Measurements from ENCODE around the gene KRTAP9-7. TPM values are rescaled to one million over a fixed set of nuclear protein-coding genes. Genes with fewer than 3 reads are reported as not detected.
"Not testable (repeated sequence)": the region's sequence is repeated elsewhere in the genome, so short reads cannot be mapped to it uniquely, and the experiment has no call there.

Gene KRTAP9-7
- total RNA-seq (not detected), polyA plus RNA-seq (not detected), total RNA-seq (0 reads per million in 6 experiments)

GRCh38 chr17:41275648-41276190 is at the start of gene KRTAP9-7:
Gene KRTAP9-7, plus strand, starts transcription at chr17:41275698. Its CDS starts 0 bp downstream, at chr17:41275698.
- ATAC-seq, H3K36me3 Mint-ChIP-seq, DNase-seq, H3K4me3 Mint-ChIP-seq, POLR2A ChIA-PET, H3K4me1 Mint-ChIP-seq, H3K9me3 Mint-ChIP-seq: not testable (repeated sequence)
- peak within 1 kb of the TSS in 3 of 10 donors; percentile 11 to 66 (median 63) for H3K27ac Mint-ChIP-seq
- peaks cover 0 to 14% (median 3%) of the 10 kb centered on the region in 5 donors for H3K27me3 Mint-ChIP-seq

- DNase-seq (no peak), ATAC-seq (no peak)
- no peak overlapping the region for H3K4me3 Mint-ChIP-seq
- peaks cover 4 to 27% (median 10%) of the 10 kb centered on the region in 4 donors for H3K4me1 Mint-ChIP-seq
- peaks cover 0 to 9% (median 0%) of the 10 kb centered on the region in 9 donors for H3K9me3 Mint-ChIP-seq
- no peaks in the 10 kb centered on the region for H3K36me3 Mint-ChIP-seq
- peaks cover 0 to 8% (median 3%) of the 10 kb centered on the region in 5 donors for H3K27me3 Mint-ChIP-seq
- peak overlapping the region in 1 of 10 donors; percentile 27 for H3K27ac Mint-ChIP-seq
- POLR2A ChIA-PET, result no interaction called here
Observed at GRCh38 chr17:41226051-41226450, 49.4 kb upstream of the KRTAP9-7 start.

- H3K27me3 Mint-ChIP-seq, H3K9me3 Mint-ChIP-seq, ATAC-seq, POLR2A ChIA-PET, H3K36me3 Mint-ChIP-seq, DNase-seq, H3K4me3 Mint-ChIP-seq: not testable (repeated sequence)
- Mint-ChIP-seq H3K4me1 (peaks cover 4 to 23% (median 9%) of the 10 kb centered on the region in 4 donors), H3K27ac (peak within 1 kb of the TSS in 1 of 10 donors; percentile 27)
Observed at GRCh38 chr17:41226598-41227095, 48.9 kb upstream of the KRTAP9-7 start, which contains the start of gene KRTAP9-2. Gene KRTAP9-2, plus strand, starts transcription at chr17:41226648. Its CDS starts 7 bp downstream, at chr17:41226655.

GRCh38 chr17:41230094-41230493 is 45.4 kb upstream of the KRTAP9-7 start:
- no peak for DNase-seq
- Mint-ChIP-seq H3K36me3 (no peaks in the 10 kb centered on the region), H3K9me3 (peaks cover 0 to 9% (median 0%) of the 10 kb centered on the region in 9 donors), H3K4me1 (peaks cover 4 to 16% (median 10%) of the 10 kb centered on the region in 4 donors), H3K27ac (peak overlapping the region in 4 of 10 donors; percentile 10 to 52 (median 28)), H3K4me3 (no peak overlapping the region), H3K27me3 (peaks cover 0 to 7% (median 4%) of the 10 kb centered on the region in 5 donors)
- no peak for ATAC-seq
- POLR2A ChIA-PET, result no interaction called here

- POLR2A ChIA-PET, result no interaction called here
- H3K36me3 Mint-ChIP-seq, result no peaks in the 10 kb centered on the region
- H3K27me3 Mint-ChIP-seq, result peaks cover 3 to 10% (median 5%) of the 10 kb centered on the region in 5 donors
- peak overlapping the region in 2 of 10 donors; percentile 35 to 41 for H3K27ac Mint-ChIP-seq
- DNase-seq (no peak), ATAC-seq (no peak)
- H3K9me3 Mint-ChIP-seq, result peaks cover 0 to 9% (median 0%) of the 10 kb centered on the region in 9 donors
- peaks cover 4 to 16% (median 11%) of the 10 kb centered on the region in 4 donors for H3K4me1 Mint-ChIP-seq
- H3K4me3 Mint-ChIP-seq, result no peak overlapping the region
Observed at GRCh38 chr17:41231731-41232130, 43.8 kb upstream of the KRTAP9-7 start.

GRCh38 chr17:41232399-41233105 is 42.9 kb upstream of the KRTAP9-7 start, which contains the start of gene KRTAP9-3:
Gene KRTAP9-3, plus strand, starts transcription at chr17:41232449. Its CDS starts 53 bp downstream, at chr17:41232502.
- not testable (repeated sequence) for H3K9me3 Mint-ChIP-seq, H3K36me3 Mint-ChIP-seq, H3K4me3 Mint-ChIP-seq, DNase-seq, H3K27me3 Mint-ChIP-seq, ATAC-seq
- Mint-ChIP-seq H3K27ac (peak within 1 kb of the TSS in 2 of 10 donors; percentile 35 to 41), H3K4me1 (peaks cover 4 to 16% (median 11%) of the 10 kb centered on the region in 4 donors)
- POLR2A ChIA-PET, result interaction anchor here (0.6 to 1.4 kb wide), 2 partner anchors 76 to 868 kb away, joined by 3 to 4 read pairs; partner anchors contain the start of gene KRTAP16-1

- H3K4me3 Mint-ChIP-seq, POLR2A ChIA-PET, H3K27ac Mint-ChIP-seq, H3K4me1 Mint-ChIP-seq, DNase-seq, H3K27me3 Mint-ChIP-seq, ATAC-seq, H3K36me3 Mint-ChIP-seq: not testable (repeated sequence)
- peaks cover 0 to 10% (median 3%) of the 10 kb centered on the region in 9 donors for H3K9me3 Mint-ChIP-seq
Observed at GRCh38 chr17:41237116-41237515, 38.4 kb upstream of the KRTAP9-7 start.

- H3K27me3 Mint-ChIP-seq, DNase-seq, ATAC-seq, H3K4me3 Mint-ChIP-seq, H3K4me1 Mint-ChIP-seq, POLR2A ChIA-PET, H3K36me3 Mint-ChIP-seq: not testable (repeated sequence)
- peaks cover 0 to 19% (median 4%) of the 10 kb centered on the region in 9 donors for H3K9me3 Mint-ChIP-seq
- H3K27ac Mint-ChIP-seq, result peak within 1 kb of the TSS in 1 of 10 donors; percentile 33
Observed at GRCh38 chr17:41237949-41238437, 37.5 kb upstream of the KRTAP9-7 start, which contains the start of gene KRTAP9-8. Gene KRTAP9-8, plus strand, starts transcription at chr17:41237999. Its CDS starts 53 bp downstream, at chr17:41238052.

- H3K36me3 Mint-ChIP-seq, H3K4me3 Mint-ChIP-seq, H3K27me3 Mint-ChIP-seq, ATAC-seq, DNase-seq, POLR2A ChIA-PET, H3K9me3 Mint-ChIP-seq: not testable (repeated sequence)
- peak overlapping the region in 1 of 10 donors; percentile 64 for H3K27ac Mint-ChIP-seq
- H3K4me1 Mint-ChIP-seq, result peaks cover 2 to 14% (median 11%) of the 10 kb centered on the region in 4 donors
Observed at GRCh38 chr17:41246995-41247787, 28.3 kb upstream of the KRTAP9-7 start.

GRCh38 chr17:41249637-41250240 is 25.8 kb upstream of the KRTAP9-7 start, which contains the start of gene KRTAP9-4:
Gene KRTAP9-4, plus strand, starts transcription at chr17:41249687. Its CDS starts 34 bp downstream, at chr17:41249721.
- H3K9me3 Mint-ChIP-seq, POLR2A ChIA-PET, H3K4me3 Mint-ChIP-seq, H3K27me3 Mint-ChIP-seq, H3K36me3 Mint-ChIP-seq, ATAC-seq, DNase-seq: not testable (repeated sequence)
- peak within 1 kb of the TSS in 2 of 10 donors; percentile 13 to 37 for H3K27ac Mint-ChIP-seq
- H3K4me1 Mint-ChIP-seq, result peaks cover 5 to 25% (median 13%) of the 10 kb centered on the region in 4 donors

GRCh38 chr17:41251261-41251660 is 24.2 kb upstream of the KRTAP9-7 start:
- no peak for DNase-seq
- Mint-ChIP-seq H3K4me1 (peaks cover 5 to 25% (median 13%) of the 10 kb centered on the region in 4 donors), H3K27ac (peak overlapping the region in 1 of 10 donors; percentile 43), H3K9me3 (no peaks in the 10 kb centered on the region), H3K27me3 (peaks cover 0 to 7% (median 0%) of the 10 kb centered on the region in 5 donors), H3K36me3 (no peaks in the 10 kb centered on the region), H3K4me3 (no peak overlapping the region)
- POLR2A ChIA-PET, result no interaction called here
- no peak for ATAC-seq

Data from naive thymus-derived CD8-positive, alpha-beta T cell (primary cell).